ENCODE measurements around the gene PWWP2B.

Gene PWWP2B

DNA sequence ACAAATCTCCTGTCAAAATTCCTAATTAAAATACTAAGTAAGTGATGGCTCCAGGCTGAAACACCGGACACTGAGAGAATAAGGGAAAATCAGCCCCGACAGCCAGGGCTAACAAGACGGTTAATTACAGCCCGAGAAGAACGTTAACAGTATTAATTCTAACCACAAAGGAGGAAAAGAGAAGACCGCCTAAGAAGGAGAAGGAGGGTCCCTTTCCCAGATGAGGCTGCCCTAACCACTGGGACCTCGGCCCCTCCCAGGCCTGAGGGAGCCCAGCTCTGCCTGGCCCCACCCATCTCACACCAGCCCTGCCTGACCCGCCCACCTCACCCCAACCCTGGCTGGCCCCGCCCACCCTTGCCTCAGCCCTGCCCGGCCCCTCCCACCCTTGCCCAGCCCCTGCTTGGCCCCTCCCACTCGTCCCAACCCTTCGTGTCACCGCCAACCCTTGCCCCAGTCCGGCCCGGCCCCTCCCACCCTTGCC, 51.3 kb downstream of the PWWP2B start:
- DNase-seq = peak in 3 of 6 experiments; percentile 25 to 58 (median 40)

DNA sequence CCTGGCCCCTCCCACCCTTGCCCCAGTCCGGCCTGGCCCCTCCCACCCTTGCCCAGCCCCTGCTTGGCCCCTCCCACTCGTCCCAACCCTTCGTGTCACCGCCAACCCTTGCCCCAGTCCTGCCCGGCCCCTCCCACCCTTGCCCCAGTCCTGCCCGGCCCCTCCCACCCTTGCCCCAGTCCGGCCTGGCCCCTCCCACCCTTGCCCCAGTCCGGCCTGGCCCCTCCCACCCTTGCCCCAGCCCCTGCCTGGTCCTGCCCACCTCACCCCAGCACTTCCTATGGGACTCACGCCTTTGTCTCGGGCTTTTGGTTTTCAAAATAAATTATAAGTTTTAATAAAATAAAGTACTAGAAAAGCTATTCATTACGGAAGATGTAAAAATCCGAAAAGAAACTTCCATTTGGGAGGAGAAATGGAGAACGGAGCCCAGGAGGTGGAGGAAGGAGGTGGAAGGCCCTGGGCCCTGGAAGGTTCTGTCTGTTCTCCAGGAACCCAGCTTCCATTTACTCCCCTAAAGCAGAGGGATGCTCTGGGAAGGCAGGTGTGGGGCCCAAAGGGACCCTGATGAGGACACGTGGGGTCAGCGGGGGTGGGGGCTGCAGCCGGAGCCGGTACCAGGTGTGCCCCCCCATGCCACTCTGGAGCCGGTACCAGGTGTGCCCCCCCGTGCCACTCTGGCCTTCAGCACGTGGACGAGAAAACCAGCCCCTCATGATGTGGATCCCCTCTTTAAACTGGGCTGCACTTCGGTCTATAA, 52.2 kb downstream of the PWWP2B start:
- DNase-seq = no peak

DNA sequence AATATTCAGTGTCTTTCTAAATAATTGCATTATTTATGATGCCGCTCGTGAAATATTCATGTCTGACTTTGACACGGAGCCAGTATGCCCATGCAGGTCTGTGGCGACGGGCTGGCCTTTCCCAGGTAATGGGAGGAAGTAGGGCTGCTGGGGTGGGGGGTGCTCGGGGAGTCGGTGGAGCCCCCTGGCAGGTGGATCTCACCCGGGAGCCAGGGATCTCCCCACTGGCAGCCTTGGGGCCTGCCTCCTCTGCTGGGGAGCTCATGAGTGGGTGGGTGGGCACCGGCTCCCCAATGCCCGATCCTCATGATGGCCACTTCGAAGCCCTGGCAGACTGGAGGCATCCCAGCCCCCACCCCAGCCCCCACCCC, 52.8 kb downstream of the PWWP2B start:
- no peak for DNase-seq

DNA sequence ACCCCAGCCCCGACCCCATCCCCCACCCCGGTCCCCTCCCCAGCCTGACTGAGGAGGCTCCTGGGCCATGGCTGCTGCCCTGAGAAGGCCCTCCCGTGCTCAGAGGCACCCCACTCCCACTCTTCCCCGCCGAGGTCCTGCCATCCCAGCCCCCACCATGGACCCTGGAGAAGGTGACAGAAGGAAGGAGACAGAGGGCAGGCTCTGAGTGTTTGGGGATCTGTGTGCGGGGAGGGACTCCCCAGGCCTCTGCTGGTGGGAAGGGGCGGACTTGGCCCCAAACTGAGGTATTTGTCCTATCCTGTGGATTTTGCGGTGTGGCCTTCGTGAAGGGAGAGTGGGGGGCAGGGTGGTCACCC, 53.4 kb downstream of the PWWP2B start:
- DNase-seq = no peak

DNA sequence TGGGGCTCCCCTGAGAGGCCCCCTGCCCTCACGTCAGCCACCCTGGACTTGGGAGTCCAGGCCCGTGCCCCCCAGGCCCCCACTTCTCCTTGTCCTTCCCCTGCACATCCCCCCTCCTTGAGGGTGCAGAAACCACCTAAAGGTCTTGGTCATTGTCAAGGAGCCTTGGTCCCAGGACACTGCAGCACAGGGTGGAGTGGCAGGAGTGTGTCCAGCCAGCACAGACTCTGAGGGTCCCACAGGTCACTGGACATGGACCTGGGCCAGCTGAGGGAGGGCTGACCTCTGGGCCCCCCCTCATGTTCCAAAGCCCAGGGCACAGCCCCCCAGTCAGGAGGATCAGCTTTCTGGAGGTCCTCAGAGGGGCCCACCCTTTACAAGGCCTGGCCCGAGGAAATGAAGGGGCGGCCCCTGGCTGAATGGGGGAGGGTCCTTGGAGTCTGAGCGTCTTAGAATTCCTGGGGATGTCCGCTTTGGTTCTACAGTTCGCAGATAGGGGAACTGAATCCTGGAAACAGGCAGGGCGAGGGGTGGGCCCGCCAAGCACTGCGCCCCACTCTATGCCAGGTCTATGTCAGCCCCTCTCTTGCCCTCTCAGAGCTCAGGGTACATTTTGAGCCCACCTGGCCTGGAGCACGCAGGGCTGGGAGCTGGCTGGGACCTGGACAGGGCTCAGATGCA, 54.0 kb downstream of the PWWP2B start:
- DNase-seq = no peak

DNA sequence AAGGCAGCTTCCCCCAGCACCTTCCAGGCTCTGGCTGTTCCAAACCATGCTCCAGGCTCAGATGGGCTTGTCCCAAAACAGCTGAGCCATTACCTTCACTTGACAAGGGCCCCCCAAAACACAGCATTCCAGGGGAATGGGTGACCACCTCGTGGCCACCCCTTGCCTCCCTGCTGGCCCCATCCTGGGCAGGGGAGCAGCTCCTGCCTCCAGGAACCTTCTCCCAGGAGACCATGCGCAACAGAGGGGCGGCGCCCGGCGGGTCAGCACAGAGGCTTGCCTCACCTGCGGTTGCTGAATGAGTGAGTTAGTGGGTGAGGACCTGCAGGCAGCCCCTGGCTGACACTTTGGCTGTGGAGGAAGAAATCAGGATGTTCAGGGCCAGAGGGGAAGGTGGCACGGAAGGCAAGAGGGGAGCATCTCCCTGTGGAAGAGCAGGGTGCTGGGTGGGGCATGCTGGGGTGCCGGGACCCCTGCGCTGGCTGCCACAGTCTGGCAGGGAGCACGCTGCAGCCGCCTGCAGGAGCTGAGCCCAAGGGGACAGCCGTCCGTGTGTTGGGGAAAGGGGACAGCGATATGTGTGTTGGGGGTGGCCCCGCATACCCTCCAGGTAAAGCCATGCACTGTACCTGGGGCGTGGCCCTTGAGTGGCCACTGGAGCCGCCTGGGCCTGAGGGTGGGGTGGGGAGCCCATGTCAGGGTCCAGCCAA, 54.7 kb downstream of the PWWP2B start:
- peak in 1 of 6 experiments; percentile 27 for DNase-seq

DNA sequence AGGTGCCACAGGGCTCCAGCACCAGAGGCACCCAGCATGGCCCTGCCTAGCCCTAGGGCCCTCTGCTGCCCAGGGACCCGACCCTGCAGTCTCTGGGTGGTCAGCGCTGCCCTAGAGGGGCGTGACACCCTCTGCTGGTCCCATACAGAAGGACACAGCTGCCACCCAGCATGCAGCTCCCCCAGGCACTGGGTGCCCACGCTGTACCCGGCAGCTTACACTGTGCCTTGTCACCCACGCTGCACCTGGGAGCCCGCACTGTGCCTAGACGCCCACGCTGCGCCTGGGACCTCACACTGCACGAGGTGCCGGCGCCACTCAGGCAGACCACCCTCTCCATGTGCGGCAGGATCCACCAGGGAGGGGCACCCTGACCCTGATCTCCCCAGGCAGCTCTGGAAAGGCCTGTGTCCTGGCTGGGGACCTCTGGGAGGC, 55.2 kb downstream of the PWWP2B start:
- DNase-seq = peak in 3 of 6 experiments; percentile 22 to 56 (median 32)

DNA sequence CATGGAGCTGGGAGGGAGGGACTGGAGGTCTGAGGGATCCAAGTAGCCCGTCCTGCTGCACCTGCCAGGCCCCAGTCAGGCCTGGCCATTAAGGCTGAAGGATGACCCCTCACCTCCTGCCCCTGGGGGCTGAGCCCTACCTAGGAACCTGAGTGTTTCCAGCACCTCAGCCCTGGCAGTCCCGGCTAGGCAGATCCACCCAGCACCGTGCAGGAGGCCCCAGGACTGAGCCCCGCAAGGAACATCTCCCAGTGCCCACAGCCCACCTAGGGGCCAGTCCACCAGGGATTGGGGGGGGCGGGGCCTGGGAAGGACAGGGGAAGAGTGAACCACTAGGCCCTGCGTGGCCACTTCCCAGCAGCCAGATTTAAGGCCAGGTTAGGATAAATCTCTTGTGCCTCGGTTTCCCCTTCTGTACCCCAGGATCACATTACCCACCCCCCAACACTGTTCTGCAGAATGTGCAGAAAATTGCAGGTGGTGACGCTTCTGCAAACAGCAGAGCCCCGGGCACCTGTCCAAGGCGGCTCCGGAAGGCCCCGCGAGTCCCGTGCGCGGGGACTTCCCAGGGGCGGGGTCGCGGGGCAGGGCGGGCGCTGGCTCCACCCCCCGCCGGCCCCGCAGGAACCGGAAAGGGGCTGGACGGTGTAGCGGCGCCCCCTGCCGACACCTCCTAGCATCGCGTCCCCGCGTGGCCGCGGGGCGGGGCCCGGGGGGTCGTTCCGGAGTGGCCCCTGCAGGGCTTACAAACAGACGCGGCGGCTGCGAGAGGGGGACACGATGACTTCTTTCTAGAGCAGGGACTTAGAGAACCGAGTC, 55.9 kb downstream of the PWWP2B start:
- peak; percentile 85 to 95 (median 91) for DNase-seq

DNA sequence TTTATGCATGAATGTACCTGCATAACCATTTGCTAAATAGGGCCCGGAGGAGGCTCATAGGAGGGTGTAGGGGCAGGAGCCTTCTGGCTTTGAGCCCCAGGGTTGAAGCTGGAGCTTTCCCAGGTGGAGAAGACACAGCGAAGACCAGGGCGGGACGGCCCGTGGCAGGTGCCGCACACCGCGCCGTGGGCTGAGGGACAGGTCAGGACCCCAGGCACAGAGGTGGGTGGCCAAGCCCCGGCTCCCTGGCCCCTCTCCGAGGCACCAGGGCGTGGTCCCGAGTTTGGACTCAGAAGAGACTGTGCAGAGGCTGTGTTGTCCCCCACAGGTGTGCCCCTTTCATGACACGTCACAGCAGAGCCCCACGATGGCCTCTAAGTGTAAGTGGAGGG, 56.5 kb downstream of the PWWP2B start:
- DNase-seq = no peak

DNA sequence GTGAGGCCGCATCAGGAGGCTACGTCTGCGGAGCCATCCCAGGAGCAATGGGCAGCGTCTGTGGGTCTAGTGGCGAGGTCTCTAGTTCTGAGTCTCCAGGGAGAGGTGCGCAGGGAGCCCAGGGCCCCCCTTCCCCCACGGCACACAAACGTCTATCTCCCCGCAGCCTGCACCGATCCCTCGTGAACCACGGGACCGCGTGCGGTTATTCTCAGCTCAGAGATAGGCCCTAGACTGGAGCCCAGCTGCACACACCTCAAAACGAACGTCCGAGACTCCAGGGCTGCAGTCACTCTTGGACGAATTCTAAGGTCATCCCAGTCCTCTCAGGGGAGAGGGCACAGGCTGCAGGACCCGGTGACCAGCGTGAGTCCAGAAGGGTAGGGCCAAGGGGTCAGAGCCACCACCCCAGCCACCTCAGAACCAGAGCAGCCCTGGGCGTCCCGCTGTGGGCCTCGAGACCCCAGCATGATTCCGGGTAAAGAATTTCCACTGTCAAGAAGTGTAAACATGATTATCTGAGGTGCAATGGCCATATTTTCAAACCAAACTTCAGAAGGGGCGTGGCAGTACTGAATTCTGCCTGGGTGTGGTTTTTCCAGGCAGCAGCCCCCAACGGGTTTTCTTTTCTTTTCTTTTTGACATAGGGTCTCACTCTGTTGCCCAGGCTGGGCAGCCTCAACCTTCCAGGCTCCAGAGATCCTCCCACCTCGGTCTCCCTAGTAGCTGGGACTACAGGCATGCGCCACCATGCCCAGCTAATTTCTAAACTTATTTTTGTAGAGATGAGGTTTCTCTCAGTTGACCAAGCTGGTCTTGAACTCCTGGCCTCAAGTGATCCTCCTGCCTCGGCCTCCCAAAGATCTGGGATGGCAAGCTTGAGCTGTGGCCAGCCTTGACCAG, 57.5 kb downstream of the PWWP2B start:
- no peak for DNase-seq

DNA sequence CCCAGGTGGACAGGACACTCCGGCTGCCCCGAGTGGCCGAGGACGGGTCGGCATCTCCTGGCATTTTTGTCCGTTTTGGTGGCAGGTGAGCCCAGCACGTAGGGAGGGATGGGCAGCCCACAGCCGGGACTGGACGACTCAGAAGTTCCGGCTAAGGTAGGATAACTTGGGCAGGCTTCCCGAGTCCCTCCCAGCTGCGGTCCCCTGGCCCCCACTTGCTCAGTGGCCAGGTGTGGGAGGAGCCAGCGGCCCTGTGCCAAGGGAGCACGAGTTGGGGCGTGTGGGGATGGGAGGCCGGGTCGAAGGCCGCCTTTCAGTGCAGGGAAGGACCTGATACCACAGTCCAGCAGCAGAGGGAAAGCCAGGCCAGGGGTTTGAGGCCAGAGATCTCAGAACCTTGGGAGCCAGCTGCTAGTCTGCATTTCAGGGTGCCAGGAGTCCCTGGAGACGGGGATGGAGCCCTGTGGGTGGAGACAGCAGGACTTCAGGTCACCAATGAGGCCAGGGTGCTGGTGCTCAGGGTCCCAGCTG, 58.5 kb downstream of the PWWP2B start:
- no peak for DNase-seq

DNA sequence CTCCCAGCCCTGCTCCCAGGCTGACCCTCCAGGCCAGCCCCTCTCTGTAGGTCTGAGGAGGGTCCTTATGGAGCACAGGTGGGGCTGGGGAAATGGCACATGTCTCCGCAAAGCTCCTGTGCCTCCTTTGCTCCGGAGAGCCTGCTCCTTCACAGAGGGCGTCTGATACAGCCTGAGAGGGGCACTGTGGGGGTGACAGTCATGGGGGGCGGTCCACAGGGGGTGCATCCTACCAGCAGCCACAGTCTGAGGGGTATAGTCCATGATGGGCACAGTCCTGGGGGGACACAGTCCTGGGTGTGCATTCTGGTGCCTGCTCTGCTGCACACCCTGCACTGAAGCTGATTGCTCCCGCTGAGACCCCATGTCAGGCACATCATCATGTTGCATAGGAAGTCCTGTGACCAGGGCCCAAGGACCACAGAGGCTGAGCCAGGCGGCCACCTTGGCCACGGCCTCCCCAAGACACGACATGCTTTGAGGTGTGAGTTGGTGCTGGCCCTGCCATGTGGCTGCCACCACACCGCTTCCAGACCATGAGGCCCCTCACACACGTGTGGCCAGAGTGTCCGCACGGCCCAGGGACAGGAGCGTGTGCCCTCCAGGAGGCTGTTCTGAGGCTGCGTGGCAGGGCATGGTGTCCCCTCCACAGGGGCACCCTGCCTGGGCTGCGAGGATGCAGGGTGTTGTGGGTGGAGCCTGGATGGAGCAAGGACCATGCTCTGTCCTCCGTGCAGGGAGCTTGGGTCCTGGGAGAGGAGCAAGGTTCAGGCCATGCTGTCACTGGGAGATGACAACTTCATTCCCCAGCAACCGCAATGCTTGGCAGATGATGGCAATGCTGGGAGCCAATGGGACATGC, 59.2 kb downstream of the PWWP2B start:
- DNase-seq = no peak

DNA sequence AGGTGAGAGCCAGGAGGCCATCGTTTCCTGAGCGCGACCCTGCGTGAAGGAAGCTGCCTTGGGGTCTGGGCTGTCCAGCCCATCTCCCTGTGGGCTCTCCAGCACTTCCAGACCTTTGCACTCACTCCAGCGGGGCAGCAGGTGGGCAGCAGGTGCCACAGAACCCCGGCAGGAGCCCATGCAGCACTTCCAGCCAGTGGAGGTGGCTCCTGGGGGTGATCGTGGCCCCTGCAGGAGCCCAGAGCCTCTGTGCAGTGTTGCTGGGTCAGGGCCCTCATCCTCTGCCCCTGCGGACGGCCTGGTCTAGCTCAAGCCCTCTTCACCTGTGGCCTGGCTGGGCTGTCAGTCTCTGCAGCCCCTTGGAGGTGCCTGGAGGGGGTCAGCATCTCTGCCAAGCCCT, 59.9 kb downstream of the PWWP2B start:
- no peak for DNase-seq

DNA sequence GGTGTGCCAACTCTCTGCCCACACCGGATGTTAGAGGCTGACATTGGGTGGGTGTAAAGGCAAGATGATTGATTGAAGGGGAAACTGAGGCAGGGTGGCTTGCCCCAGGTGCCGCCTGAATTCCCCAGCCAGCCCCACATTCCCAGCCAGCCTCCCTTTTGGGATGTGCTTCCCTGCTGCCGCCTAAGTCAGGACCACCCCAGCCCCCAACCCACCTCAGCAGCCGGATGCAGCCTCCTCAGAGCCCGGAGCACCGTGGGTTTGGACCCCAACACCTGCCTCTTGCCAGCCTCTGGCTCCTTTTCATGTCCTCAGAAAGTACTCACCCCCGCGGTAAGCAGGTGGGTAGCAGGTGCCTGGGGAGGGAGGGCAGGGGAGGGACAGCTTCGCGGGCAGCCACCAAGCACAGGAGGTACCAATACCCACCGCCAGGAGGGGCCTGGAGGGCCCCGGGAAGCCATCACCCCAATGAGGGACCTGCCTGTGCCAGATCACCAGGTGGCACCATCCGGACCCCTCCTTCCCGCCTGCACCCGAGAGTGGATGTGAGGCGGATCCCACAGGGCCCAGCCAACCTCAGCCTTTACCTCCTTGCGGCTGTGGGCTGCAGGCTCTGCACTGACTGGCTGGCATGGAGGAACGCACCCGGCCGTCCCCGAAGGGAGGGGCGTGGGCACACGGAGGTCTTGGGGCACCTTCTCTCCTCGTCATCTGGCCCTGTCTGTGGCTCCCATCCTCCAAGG, 60.5 kb downstream of the PWWP2B start:
- DNase-seq = peak in 2 of 6 experiments; percentile 9 to 16

DNA sequence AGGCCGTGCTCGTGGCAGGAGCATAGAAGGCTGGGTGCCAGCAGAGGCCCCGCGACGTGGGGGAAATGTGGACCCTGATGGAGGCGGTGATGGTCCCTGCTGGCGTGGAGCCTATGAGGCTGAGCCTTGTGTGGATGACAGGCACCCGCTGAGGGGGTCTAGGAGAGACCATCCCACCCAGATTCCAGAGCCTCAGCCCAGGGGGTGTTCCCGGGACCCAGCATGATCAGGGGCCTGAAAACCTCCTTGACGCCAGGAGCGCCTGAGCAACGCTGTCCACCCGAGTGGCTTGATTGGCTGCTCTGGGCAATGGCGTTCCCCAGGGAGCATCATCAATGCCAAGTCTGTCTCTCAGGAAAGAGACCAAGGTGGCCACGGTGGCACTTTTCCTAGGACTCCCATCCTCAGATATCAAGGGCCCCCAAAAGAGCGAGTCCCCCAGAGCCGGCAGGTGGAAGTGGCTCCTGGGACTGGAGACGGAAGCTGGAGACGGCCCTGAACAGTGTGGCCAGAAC, 61.1 kb downstream of the PWWP2B start:
- no peak for DNase-seq

DNA sequence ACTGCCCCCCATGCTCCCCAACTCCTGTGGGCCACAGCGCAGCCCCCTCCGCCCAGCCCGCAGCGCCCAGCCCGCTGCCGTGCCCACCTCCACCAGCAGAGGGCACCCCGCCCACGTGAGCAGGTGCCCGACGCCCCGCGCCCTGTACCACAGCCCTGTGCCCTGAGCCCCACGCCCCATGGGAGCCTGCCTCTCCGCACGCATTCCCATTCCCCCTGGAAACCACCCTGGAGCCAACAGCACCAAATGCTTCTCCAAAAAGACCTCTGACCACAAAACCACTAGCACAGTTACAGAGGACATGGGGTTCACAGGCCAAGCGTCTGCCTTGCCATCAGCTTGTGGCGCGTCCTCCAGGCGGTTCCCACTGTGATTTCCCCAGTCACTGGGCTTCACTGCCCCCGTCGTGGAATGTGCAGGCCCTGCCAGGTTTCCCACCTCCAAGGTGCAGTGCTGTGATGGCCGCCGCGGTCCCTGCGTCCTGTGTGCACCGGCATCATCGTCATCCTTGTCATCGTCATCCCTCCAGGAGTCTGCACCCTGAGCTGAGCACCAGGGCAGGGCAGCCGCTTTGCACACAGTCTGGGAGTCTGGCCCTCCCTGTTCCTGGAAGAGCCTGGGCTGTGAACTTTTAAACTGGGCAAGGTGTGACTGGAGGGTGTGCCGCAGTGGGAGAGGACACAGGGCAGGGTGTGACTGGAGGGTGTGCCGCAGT, 61.7 kb downstream of the PWWP2B start:
- peak; percentile 17 to 80 (median 60) for DNase-seq

DNA sequence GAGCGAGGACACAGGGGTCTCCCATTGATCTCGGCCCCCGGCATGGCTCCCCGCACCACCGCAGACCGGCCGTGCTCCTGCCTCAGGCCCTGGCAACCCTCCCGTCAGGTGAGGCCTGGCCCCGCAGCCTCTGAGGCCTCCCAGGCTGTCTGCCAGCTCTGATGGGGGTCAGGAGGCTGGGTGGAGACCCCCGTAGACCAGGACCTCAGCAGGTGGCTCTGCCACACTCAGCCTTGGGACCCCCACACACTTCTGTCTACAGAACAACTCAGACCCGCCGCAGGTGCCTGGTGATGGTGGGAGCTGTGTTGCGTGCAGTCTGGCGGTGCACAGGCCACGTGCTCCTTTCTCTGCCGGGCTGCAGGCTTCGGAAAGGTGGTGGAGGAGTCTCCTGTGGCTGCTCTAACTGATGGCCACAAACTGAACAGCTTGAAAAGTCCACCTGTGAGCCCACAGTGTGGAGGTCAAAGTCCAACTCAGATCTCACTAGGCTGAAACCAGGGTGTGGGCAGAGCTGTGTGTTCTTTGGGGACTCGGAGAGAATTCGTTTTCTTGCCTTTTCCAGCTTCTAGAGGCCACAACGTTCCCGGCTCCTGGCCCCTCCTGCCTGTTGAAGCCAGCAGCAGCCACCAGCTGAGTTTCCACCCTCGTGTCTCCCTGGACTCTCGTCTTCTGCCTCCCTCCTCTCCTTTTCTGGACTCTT, 62.5 kb downstream of the PWWP2B start:
- no peak for DNase-seq

DNA sequence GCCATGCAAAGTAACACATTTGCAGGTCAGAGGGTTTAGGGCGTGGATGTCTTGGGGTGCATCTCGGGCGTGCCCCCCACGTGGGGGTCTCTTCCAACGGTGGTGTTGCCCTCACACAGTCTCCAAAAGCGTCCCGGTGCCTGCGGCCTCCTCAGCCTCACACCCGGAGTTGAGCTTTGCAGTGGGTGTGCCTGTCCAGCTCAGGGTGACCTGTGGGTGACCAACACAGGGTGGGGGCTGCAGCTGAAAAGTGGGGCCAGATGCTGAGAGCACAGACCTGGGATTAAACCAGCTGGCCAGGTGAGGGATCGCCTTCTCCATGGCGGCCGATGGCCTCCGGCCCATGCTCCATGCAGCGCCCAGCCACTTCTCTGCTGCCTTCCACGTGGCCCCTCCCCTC, 63.1 kb downstream of the PWWP2B start:
- no peak for DNase-seq

Measured in stimulated activated naive CD4-positive, alpha-beta T cell (primary cell).